AG04449 (cell line): ENCODE results near the gene DOCK4.
"Not testable (repeated sequence)": the region's sequence is repeated elsewhere in the genome, so short reads cannot be mapped to it uniquely, and the experiment has no call there.

ENCODE experiments used
- CTCF ChIA-PET: fragments of 350-600 bp; formaldehyde crosslinking; extraction: SDS; loops from one replicate; lab custom pipeline; 2021; ENCODE audit warnings: antibody characterized with exemption; lab: Yijun Ruan, JAX
- POLR2A ChIA-PET: fragments of 400-600, 350-600 bp; formaldehyde crosslinking; extraction: SDS; loops from one replicate; lab custom pipeline; 2020; ENCODE audit warnings: antibody characterized with exemption, inconsistent platforms; lab: Yijun Ruan, JAX
- DNase-seq: peaks from one replicate; pipeline ENCODE4 v3.0.0-alpha.2; 2010; ENCODE audit warnings: low read depth, low spot score
- H3K4me3 ChIP-seq: 2 replicates; pipeline ENCODE4 v1.5.1; 2011; ENCODE audit warnings: low read depth, mild to moderate bottlenecking, control low read depth, low read length
- TF ChIP-seq, protein P1 (sequence below): IDR thresholded peaks from one replicate; pipeline ENCODE4 v1.5.1; 2011; ENCODE audit warnings: mild to moderate bottlenecking, moderate library complexity, low read length, control low read depth, inconsistent platforms; ENCODE audit not compliant: insufficient read depth; ENCODE audit errors: missing control alignments

DOCK4 gene

DNA sequence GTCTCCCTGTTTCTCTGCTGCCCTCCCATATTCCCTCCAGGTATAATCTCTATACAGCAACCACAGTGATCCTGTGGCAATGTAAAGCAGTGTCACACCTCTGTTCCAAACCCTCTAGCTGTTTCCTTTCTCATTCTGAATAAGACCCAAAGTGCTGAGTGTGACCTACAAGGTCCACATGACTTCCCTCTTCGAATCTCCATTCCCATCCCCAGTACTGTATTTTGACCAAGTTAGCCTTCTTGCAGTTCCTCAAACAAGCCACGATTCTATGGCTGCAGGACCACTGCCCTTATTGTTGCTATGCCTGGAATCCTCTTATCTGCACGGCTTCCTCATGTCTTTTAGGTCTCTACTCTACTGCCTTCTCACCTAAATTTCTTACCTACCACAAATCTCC is 291.9 kb downstream of the DOCK4 start:
- no peak for DNase-seq
- TF ChIP-seq, protein P1, sequence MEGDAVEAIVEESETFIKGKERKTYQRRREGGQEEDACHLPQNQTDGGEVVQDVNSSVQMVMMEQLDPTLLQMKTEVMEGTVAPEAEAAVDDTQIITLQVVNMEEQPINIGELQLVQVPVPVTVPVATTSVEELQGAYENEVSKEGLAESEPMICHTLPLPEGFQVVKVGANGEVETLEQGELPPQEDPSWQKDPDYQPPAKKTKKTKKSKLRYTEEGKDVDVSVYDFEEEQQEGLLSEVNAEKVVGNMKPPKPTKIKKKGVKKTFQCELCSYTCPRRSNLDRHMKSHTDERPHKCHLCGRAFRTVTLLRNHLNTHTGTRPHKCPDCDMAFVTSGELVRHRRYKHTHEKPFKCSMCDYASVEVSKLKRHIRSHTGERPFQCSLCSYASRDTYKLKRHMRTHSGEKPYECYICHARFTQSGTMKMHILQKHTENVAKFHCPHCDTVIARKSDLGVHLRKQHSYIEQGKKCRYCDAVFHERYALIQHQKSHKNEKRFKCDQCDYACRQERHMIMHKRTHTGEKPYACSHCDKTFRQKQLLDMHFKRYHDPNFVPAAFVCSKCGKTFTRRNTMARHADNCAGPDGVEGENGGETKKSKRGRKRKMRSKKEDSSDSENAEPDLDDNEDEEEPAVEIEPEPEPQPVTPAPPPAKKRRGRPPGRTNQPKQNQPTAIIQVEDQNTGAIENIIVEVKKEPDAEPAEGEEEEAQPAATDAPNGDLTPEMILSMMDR: no peak
- H3K4me3 ChIP-seq: no peak overlapping the region
- ChIA-PET CTCF (no interaction called here), POLR2A (no interaction called here)

DNA sequence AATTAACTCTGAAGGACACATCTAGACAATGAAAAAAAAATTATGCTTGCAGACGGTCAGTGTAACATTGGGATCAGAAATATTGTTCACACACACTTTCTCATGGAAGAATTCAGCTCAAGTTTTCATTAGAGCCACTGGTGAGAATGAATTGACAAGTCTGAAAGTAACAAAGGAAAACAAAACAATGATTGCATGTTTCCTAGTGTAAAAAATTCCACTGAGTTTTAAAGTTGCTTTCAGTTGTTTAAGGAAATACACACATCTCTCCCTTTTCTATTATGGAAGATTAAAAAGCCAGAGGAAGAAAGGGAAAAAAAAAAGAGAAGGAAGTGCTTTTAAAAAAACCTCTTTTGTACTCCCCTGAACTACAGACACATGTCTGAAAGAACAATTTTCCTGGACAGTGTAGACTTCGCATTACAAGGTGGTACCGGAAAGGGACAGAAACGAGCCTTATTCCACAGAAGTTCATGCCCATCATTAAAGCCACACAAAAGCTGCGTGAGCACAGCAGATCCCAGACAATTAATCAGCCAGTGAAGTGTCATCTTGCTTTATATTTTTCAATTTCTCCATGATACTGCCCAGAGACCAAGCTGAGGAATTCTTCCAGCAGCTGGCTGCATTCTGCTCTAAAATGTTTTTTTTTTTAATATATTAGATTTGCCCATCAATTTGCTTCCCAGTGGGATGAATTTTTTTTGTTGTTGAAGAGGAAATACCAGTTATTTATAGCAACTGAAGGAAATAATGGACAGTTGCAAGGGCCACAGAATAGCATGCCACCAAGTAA is 294.8 kb downstream of the DOCK4 start:
- DNase-seq: no peak
- ChIA-PET POLR2A (no interaction called here), CTCF (no interaction called here)
- TF ChIP-seq, protein P1: no peak
- H3K4me3 ChIP-seq: no peak overlapping the region

DNA sequence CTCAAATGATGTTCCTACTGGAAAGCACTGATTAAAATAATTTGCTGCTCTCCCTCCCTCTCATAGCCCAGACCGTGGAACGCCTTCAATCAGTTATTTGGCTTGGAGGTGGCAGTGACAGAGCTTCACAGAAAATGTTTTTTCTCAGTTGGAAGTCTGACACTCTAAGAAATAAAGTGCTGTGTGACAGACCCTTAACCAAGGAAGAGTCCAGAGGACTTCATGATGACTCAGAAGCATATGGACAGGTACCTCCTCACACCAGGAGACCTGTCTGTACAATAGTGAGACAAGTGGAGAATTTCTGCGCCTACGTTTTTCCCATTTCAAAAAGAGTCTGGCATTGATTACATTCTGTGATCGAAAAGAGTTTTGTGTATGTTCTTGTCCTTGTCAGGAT is 295.5 kb downstream of the DOCK4 start:
- POLR2A ChIA-PET: no interaction called here
- DNase-seq: no peak
- CTCF ChIA-PET: interaction anchor here (1.0 kb wide), 1 partner anchor 54 kb away, joined by 3 read pairs; no protein-coding TSS in a partner anchor
- TF ChIP-seq, protein P1: no peak
- no peak overlapping the region for H3K4me3 ChIP-seq

DNA sequence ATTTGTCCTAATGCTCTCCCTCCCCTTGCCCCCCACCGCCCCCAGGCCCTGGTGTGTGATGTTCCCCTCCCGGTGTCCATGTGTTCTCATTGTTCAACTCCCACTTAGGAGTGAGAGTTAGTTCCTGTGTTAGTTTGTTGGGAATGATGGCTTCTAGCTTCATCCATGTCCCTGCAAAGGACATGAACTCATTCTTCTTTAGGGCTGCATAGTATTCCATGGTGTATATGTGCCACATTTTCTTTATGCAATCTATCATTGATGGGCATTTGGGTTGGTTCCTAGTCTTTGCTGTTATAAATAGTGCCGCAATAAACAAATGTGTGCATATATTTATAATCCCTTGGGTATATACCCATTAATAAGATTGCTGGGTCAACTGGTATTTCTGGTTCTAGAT is 297.5 kb downstream of the DOCK4 start:
- CTCF ChIA-PET, DNase-seq, POLR2A ChIA-PET, H3K4me3 ChIP-seq: not testable (repeated sequence)

DNA sequence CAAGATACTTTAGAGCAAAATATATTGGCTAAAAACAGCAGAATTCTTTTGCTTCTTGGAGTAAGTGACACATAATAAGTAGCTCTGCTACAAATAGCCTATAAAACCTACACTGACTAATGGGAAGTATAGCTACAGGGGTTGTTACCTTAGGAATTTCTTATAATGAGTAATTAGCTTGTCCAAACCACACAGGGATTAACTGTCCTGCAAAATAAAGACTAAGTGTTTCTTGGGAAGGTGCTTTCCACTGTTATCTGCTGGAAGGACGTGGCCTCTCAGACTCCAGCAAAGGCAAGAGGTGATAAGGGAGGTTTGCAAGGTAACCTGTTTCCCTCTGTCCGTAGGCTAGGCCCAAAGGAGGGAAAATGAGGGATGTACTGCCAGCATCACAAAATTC is 302.4 kb downstream of the DOCK4 start:
- no peak for DNase-seq
- ChIA-PET POLR2A (no interaction called here), CTCF (interaction anchor here (1.0 kb wide), 1 partner anchor 162 kb away, joined by 3 read pairs; no protein-coding TSS in a partner anchor)
- no peak overlapping the region for H3K4me3 ChIP-seq
- TF ChIP-seq, protein P1: no peak

DNA sequence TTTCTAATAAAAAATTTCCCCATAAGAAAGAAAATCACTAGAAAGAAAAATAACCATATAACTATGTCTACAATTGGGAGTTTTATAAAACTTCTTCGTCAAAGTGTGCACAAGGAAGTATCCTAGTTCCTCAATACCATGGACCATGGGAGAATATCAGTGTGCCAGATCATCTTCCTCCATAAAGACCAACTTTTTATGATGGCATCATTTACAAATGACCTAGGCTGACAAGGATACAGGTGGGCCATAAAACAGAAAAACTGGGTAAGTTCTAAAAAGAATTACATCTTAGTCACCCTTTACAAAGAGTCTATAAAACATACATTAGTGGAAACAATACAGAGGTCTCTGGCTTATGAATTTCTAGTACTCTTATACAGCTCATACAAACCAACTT is 303.2 kb downstream of the DOCK4 start:
- DNase-seq: no peak
- CTCF ChIA-PET: no interaction called here
- no peak overlapping the region for H3K4me3 ChIP-seq
- POLR2A ChIA-PET: no interaction called here
- TF ChIP-seq, protein P1: no peak

DNA sequence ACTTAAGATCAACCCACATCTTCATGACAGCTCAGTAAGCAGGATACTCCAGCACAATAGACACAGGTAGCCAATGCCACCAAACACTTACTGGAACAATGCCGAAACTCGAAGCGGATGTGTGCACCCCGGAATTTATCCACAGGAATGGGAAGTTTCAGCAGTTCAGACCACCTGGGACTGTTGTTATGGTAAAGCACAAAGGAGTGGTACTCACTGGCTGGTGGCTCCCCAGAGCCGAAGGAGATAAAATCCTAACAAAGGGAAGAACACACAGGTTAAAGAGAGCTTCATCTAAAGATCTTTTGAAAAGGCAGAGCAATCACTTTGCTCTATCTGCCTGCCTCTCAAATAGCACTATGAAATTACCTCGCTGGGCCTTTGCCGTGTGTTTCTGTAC is 305.9 kb downstream of the DOCK4 start:
- ChIA-PET CTCF (no interaction called here), POLR2A (no interaction called here)
- DNase-seq: no peak
- H3K4me3 ChIP-seq: no peak overlapping the region
- TF ChIP-seq, protein P1: no peak
